HG03342 (cell line): ENCODE data around the gene C1QL4.
A peak's percentile ranks its signal among the peaks of the same experiment; 100 is the strongest.
"Not testable (repeated sequence)": the region's sequence is repeated elsewhere in the genome, so short reads cannot be mapped to it uniquely, and the experiment has no call there.

ENCODE experiments used
- ATAC-seq: cut with Tn5 transposase; IDR thresholded peaks from one replicate; pipeline ENCODE4 v1.9.1; 2021; ENCODE audit warnings: mild to moderate bottlenecking, moderate library complexity; ENCODE audit not compliant: unreplicated experiment

C1QL4 gene

DNA sequence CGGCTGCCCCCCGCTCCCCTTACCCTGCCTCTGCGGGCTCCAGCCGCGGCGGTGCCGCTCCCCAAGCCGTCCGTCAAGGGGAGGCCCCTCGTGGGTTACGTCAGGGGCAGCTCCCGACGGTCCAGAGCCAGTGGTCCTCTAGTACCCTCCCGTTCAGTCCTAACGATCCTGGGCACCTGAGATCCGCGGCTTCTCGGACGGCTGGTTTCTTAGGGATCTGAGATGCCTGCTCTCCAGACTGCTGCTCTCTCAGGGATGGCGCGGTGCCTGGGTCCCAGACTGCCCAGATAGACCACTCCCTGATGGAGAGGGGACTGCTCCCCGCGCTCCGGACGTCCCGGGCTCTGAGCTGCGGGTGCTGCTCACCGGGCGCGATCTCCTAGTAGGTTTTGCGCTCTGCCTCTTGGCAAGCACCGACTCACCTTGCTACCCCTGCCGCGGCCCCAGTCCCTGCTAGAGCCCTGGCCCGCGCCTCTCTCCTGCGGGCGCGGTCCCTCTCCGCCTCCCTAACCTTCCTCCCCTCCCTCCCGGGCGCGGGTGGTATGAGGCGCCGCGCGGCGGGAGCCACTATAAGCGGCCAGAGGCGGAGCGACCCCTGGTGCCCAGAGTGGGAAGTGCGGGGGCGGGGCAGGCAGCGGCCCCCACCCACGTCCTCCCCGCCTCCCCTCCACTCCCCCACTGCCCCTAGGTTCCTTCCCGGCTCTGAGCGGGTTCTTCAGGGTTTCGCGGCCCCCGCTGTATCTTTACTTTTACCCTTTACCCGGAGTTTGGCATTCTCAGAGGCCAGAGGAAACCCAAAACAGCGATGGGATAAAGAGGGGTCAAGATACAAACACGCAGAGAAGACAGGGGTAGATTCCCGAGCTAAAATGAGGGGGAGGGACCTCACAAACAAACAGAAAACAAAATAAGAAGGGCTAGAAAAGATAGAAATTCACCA is at the start of gene C1QL4:
Gene C1QL4, minus strand, starts transcription at position 544 of the 940 bp plus-strand sequence. CDS start 711 bp downstream, outside the sequence.
- ATAC-seq, result peak; percentile 78

DNA sequence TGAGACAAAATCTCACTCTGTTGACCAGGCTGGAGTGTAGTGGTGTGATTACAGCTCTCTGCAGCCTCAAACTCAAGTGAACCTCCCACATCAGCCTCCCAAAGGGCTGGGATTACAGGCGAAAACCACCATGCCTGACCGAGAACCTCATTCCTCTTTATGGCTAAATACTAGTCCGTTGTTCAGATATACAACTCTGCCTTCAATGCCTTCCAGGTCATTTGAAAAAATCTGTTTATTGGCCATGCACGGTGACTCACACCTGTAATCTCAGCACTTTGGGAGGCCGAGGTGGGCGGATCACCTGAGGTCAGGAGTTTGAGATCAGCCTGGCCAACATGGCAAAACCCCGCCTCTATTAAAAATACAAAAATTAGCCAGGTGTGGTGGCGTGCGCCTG is 43.2 kb upstream of the C1QL4 start:
- ATAC-seq, result not testable (repeated sequence)

DNA sequence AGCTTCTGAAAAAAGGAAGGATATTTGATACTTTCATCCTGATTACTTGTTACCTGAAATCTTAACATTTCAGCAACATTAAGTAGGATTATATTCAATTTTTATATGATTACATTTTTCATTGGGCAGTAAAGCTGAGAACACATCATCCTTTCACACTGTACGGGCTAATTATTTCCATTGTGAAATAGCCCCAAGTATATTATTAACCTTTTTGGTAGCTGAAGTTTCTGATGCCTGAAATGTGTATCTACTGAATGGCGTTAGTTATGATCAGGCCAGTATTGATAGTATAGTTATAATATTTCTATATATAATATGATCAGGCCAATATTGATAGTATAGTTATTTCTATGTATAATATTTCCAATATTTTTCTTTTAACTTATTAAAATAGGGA is 40.4 kb upstream of the C1QL4 start:
- ATAC-seq, result no peak

DNA sequence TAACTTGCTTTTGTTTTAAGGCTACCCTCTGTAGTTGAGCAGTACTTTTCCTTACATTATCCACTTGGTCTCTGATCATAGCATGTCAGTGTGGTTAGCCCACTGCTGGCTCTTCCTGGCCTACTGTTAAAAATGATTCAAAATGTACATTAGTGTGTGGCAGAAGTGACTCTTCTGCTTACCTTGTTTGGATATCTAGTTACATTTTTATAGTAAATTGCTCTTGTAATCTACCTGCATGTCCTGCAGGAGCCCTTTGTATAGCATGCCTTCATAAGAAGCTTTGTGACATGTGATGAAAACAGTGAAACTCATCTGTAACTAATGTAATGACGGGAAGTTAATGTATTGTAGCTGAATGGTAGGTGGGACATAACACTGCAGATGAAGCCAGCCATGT is 38.4 kb upstream of the C1QL4 start:
- ATAC-seq, result no peak

DNA sequence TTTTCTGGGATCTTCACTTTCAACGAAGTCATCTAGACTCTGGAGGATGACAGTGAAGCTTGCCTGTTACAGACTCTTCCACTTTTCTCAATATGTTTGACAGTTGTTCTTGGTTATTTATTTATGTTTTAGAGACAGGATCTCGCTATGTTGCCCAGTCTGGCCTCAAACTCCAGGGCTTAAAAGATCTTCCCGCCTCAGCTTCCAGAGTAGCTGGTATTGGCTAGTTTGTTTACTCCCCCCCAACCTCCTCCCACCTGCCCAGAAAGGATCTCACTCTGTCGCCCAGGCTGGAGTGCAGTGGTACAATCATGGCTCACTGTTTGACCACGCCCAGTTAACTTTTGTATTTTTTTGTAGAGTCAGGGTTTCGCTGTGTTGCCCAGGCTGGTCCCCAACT is 33.6 kb upstream of the C1QL4 start:
- no peak for ATAC-seq

DNA sequence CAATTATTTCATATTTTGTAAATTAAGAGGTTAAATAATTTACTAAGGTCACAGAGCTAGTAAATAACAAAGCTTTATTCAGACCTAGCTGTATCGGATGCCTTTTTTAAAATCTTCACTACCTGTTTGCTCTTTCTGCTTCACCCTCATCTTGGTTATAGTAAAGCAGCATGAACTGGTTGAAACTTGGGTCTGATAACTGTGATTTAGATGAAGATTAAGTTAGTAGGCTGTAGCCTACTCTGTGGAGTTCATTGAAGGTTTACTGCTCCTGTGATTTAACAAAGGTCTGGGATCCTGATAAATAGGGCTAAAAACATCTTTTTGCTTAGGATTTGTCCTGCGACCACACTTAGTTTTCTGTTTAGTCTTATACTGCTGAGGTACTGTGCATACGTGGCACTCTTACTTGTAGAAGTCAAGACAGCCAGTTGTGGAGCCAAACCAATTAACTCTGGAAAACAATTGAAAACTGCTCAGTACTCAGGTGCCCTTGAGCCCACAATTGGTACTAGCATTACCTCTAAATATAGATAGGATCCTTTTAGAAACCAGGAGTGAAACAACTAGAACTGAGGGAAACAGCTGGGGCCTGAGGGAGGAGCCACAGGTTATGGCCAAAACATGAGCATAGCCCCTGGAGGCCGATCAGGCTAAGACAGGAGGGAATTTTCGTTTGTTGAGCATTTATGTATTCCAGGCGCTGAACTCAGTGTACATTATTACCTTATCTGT is 32.6 kb upstream of the C1QL4 start:
- ATAC-seq, result peak; percentile 56

DNA sequence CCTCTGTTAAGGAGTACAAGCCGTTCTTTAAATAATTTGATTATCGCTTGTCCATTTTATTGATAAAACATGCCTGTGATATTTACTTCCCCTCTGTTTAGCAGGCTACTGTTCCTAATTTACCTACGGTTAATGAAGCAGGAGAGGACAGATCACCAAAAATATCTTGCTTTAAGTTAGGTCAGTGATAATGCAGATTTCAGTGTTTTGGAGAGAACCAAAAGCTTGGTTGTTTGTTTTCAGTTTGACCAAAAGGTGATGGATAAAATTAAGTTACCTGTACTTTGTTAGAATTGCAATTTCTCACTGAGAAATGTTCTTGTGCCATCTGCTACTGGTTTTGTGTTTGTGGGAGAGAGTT is 31.2 kb upstream of the C1QL4 start:
- ATAC-seq, result no peak

DNA sequence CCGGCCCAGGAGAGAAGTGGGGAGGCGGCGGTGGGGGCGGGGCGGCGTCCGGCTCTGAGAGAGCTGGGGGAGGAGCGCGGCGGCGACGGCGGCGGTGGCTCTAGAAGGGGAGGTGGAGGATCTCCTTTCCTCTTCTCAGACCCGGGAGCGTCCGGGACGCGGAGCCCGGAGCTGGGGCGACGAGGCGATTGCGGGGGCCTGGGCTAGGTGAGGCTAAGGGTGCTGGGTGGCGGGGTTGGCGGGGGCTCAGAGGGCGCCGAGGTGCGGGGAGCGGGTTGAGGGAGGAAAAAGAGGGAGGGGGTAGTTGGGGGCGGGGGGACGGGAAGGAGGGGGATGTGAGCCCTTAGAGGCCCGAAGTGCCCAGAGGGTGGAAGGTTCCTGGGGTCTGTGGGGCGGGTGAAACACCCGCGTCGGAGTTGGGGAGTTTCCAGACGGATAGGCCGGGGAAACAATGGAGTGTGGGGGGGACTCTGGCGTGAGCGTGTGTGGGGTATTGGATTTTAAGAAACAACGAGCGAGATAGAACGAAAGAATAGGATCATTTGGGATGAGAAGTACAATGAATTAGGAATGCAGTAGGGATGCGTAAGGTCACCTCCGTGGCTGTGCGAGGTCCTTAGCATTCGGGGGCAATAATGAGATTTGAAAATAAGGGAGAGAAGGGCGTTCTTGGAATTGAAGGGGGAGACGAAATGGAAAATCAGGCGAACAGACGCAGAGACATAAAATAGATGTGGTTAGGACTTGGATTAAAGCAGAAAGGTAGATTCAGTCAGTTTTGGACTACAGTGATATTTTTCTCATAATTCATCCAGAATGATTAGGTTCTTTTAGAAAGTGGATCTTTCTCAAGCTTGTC is 30.6 kb upstream of the C1QL4 start, which contains the start of gene SPATS2:
Gene SPATS2, plus strand, starts transcription at position 82 of the 859 bp plus-strand sequence. CDS start 93,551 bp downstream, outside the sequence.
- no peak for ATAC-seq

DNA sequence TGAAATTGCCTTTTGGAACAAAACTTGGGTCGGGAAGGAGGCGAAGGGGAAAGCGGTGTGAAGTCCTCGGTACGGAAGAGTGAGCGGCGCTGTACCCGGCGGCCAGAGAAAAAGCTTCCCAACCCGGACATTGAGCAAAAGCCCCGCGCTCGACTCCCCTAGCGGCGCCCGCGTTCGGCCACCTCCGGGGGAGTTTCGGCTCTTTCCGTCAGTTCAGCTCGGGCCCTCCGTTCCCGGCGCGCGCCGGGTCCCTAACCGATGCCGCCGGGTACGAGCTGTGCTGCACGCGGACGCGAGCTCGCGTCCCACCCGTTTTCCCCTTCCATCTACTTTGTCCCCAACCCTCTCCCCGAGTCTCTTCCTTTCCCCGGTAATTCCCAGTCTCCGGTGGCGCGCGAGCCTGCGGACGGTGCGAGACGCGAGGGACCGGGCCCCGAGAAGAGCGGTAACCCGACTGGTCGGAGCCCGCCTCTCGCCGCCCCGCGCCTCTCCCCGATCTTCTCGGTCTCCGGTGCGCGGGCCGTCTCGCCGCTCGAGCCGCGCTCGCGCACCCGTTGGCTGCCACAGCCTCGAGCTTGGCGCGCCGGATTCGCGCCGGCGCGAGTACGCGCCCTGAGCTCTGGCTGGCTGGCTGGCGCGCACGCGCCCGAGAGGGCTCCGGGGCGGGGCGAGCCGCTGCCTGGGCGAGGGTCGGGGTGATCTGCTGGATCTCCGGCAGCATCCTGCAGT is 29.8 kb upstream of the C1QL4 start:
- peak; percentile 71 for ATAC-seq

DNA sequence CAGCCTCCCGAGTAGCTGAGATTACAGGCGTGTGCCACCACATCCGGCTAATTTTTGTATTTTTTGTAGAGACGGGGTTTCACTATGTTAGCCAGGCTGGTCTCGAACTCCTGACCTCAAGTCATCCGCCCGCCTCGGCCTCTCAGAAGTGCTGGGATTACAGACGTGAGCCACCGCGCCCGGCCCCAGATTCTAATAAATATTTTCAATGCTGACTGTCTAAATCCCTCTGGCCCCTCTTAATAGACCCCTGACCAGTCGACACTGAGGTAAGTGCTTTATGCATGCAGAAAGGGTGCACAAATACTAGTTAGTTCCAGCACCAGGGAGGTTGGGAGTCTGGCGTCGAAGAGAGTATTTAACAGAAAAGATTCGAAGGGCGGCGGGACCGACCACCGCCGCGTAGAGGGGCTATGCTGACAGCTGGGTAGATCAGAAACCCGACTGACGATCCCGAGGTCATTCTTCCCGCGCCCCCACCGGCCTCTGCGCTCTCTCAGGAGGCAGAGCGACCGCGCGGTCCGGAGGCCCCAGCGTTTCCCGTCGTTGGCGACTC is 29.2 kb upstream of the C1QL4 start:
- ATAC-seq, result no peak

DNA sequence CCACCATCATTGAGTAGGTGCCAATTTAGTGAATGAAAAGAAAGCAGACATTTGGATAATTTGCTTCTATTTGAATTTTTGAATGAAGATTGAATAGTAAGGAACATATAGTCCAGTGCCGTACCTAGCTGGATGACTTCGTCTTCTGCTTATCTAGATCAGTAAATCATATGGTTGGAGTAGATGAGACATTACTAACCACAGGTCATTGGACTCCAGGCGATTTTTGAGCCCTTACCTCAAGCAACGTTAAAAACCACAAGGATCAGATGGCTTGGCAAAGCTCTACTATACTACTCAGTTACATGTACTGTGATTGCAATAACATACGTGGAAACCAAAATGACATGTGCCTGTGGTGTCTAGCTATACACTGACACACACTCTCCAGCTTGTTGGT is 28.6 kb upstream of the C1QL4 start:
- no peak for ATAC-seq

DNA sequence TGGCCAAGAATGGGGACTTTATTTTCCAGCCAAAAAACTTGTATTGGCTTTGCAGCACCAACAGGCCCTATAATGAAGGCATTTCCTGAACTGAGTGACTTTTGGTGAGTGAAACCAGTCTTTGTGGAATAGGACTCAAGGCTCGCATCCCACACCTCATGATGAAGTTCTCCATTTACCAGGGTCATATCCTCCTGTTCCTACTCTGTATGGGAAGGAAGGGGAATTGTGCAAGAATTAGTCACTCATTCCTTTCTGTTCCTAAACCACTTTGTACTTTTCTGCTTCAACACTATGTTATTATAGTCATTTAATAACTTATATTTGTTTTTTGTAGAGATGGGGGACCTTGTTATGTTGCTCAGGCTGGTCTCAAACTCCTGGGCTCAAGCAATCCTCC is 28.0 kb upstream of the C1QL4 start:
- no peak for ATAC-seq

DNA sequence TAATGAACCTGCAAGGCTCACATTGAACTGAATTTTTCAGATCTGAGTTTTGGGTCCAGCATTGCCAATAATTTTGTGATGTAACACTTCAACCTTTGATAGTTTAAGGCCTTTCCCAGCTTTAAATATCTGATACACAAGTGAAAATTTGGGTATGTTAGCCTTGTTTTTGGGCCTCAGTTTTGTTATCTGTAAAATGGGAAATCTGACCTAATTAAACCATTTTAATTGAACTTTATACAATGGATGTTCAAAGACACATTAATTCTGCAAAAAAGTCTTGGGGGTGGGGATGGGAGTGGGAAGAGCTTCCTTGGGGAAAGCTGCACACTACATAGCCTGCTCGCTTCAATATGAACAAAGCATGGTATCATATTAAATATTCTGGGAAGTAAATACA is 25.1 kb upstream of the C1QL4 start:
- no peak for ATAC-seq

DNA sequence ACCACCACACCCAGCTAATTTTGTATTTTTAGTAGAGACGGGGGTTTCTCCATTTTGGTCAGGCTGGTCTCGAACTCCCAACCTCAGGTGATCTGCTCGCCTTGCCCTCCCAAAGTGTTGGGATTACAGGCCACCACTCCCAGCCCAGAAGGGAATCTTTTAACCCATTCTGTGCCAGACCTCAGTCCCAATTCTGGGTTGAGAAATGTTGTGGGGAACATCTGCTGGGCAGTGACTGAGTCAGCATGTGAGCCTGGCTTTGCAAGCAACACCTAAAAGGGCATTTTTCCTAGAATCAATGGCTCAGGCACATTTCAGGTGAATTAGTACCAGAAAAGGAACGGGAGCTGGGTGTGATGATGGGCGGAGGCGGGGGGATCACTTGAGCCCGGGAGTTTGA is 22.7 kb upstream of the C1QL4 start:
- ATAC-seq, result no peak

DNA sequence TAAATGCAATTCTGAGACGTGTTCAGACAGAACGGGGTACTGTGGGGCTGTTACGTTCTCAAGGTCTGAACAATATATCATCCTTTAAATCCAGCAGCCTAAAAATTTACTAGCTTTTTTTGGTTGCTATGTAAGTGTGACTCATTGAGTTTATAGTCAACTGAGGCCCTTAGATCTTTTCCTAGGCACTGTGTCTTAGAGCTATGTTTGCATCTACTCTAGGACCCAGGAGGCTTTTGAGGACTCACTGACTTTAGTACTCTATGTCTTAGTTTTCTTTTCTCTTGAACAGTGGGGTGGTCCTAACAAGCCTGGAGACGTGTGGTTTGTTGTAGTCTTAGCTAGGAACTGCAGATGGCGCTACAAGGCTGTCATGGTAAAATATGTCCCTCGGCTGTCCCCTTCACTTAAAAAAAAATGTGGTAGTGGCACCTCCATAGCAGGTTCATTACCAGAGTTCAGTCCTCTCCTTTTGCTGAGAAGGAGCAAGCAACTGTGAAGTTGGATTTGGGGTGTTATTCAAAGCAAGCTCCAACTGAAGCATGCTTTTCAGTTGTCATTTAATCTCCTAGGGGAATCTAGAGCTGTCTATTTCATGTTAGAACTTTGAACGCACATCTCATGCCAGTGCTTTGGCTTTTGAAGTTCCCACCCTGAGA is 21.6 kb upstream of the C1QL4 start:
- ATAC-seq, result no peak

DNA sequence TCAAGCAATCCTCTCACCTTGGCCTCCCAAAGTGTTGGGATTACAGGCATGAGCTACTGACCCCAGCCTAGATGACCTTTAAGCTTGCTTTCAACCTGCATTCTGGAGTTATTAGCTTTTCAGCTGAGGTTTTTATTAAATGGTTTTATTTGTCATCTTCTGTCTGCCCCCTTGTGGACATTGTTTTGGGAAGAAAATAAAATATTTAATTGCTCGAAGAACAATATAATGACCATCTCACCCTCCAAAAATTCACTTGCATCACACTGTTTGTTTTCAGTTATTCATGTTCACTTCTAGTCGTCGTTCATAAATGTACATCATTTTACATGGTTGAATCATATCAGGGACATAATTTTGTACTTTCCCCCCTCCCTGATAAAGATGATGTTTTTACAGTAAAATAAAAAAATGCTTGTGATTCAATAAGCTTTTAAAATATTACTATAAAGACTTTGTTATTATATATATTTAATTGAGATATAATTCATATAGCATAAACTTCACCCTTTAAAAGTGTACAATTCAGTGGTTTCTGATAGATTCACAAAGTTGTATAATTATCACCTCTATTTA is 20.2 kb upstream of the C1QL4 start:
- ATAC-seq, result no peak

DNA sequence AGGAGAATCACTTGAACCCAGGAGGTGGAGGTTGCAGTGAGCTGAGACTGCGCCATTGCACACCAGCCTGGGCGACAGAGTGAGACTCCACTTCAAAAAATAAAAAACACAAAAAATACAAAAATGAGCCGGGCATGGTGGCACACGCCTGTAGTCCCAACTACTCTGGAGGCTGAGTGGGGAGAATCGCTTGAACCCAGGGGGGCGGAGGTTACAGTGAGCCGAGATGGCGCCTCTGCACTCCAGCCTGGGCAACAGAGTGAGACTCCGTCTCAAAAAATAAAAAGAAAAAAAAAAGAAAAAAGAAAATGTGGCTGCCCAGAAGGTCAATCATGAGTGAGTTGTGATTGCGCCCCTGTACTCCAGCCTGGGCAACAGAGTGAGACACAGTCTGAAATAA is 18.9 kb upstream of the C1QL4 start:
- no peak for ATAC-seq

DNA sequence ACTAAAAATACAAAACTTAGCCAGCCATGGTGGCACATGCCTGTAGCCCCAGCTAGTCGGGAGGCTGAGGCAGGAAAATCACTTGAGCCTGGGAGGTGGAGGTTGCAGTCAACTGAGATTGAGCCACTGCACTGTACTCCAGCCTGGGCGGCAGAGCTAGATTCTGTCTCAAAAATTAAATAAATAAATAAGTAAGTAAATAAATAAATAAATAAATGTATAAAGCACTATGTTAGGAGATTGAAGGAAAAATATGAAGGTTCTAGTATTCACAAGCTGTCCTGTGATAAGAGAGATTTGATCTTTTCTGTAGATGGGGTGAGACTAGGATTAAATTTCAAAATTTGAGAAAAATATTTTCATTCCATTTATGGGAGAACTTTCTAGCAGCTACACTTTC is 15.4 kb upstream of the C1QL4 start:
- ATAC-seq, result no peak

DNA sequence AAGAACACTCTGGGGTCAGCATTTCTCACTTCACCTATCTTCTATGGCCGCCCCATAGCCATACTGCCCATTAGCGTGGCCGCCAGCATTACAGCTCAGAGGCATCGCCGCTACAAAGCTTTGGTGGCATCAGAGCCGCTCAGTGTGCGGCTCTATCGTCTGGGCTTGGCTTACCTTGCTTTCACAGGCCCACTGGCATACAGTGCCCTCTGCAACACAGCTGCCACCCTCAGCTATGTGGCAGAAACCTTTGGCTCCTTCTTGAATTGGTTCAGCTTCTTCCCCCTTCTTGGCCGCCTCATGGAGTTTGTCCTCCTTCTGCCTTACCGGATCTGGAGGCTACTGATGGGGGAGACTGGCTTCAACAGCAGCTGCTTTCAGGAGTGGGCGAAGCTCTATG is 12.3 kb upstream of the C1QL4 start:
- ATAC-seq, result no peak
